Suprapubic skin (tissue), 4 donors: Measurements from ENCODE around the gene STK31.

Experiments
- EP300 ChIP-seq: sonication (generic); formaldehyde crosslinking; IDR thresholded peaks from one replicate; pipeline ENCODE4 v1.6.1; 2017; ENCODE audit warnings: antibody characterized with exemption
- POLR2AphosphoS5 ChIP-seq, 3 donors: sonication (generic); formaldehyde crosslinking; IDR thresholded peaks; one replicate each; pipeline ENCODE4 v1.6.1; 2017; ENCODE audit warnings: antibody characterized with exemption in 3 of 3

GRCh38 chr7:23714150-23714464 lies 4.1 kb downstream of the STK31 start:
- TF ChIP-seq POLR2AphosphoS5 (IDR thresholded peaks at IDR 0.05) (no peak), EP300 (no peak)
